ENCODE measurements around the gene KRTAP5-5. TPM values are rescaled to one million over a fixed set of nuclear protein-coding genes. Genes with fewer than 3 reads are reported as not detected.

The KRTAP5-5 gene
- total RNA-seq, 1 experiment from 2014 or later, result not detected

DNA sequence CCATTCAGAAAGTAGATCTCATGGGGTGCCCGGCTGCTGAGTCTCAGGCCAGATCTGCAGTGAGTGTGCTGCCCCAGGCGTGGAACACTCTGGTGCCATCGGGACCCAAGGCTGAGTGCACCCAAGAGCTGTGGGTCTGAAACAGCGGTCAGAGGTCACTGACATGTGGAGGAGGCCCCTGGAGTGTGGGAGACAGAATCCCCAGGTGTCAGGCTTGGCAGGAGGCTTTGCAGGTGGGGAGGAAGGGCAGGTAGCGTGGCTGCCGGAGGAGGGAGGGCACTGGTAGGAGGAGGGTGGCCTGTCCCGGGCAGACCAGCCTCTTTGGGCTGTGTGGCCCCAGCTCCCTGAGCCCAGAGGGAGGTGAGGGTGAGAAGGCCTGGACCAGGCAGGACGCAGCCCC, 35.7 kb downstream of the KRTAP5-5 start:
- TF ChIP-seq RELA (CRISPR knock-in tag; IDR thresholded peaks at IDR 0.05; ENCODE audit: borderline replicate concordance) (no peak), ZNF396 (CRISPR knock-in tag; IDR thresholded peaks at IDR 0.05; ENCODE audit: borderline replicate concordance) (no peak), SOX15 (CRISPR knock-in tag; IDR thresholded peaks at IDR 0.05) (no peak), NFE2L1 (CRISPR knock-in tag; IDR thresholded peaks at IDR 0.05) (no peak), TP53 (CRISPR knock-in tag; IDR thresholded peaks at IDR 0.05) (no peak), CREM (CRISPR knock-in tag; IDR thresholded peaks at IDR 0.05) (no peak)
- TF ChIP-seq, protein P1, sequence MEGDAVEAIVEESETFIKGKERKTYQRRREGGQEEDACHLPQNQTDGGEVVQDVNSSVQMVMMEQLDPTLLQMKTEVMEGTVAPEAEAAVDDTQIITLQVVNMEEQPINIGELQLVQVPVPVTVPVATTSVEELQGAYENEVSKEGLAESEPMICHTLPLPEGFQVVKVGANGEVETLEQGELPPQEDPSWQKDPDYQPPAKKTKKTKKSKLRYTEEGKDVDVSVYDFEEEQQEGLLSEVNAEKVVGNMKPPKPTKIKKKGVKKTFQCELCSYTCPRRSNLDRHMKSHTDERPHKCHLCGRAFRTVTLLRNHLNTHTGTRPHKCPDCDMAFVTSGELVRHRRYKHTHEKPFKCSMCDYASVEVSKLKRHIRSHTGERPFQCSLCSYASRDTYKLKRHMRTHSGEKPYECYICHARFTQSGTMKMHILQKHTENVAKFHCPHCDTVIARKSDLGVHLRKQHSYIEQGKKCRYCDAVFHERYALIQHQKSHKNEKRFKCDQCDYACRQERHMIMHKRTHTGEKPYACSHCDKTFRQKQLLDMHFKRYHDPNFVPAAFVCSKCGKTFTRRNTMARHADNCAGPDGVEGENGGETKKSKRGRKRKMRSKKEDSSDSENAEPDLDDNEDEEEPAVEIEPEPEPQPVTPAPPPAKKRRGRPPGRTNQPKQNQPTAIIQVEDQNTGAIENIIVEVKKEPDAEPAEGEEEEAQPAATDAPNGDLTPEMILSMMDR (IDR thresholded peaks at IDR 0.05), result no peak
- TF ChIP-seq, protein P2, sequence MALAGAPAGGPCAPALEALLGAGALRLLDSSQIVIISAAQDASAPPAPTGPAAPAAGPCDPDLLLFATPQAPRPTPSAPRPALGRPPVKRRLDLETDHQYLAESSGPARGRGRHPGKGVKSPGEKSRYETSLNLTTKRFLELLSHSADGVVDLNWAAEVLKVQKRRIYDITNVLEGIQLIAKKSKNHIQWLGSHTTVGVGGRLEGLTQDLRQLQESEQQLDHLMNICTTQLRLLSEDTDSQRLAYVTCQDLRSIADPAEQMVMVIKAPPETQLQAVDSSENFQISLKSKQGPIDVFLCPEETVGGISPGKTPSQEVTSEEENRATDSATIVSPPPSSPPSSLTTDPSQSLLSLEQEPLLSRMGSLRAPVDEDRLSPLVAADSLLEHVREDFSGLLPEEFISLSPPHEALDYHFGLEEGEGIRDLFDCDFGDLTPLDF (CRISPR knock-in tag; IDR thresholded peaks at IDR 0.05), result no peak
- TF ChIP-seq, protein P3, sequence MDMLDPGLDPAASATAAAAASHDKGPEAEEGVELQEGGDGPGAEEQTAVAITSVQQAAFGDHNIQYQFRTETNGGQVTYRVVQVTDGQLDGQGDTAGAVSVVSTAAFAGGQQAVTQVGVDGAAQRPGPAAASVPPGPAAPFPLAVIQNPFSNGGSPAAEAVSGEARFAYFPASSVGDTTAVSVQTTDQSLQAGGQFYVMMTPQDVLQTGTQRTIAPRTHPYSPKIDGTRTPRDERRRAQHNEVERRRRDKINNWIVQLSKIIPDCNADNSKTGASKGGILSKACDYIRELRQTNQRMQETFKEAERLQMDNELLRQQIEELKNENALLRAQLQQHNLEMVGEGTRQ (CRISPR knock-in tag; IDR thresholded peaks at IDR 0.05), result no peak
- POLR2A ChIA-PET, result no interaction called here
- no peaks in the 10 kb centered on the region for H3K9me3 Mint-ChIP-seq
- no peaks in the 10 kb centered on the region for H3K36me3 Mint-ChIP-seq
- DNase-seq (ENCODE audit: low spot score), result no peak
- H3K27ac Mint-ChIP-seq, result no peak overlapping the region
- H3K4me1 Mint-ChIP-seq, result no peaks in the 10 kb centered on the region
- H3K27me3 Mint-ChIP-seq (ENCODE audit: low read depth), result peaks cover 3% of the 10 kb centered on the region; the same call in 1 of the 2 replicates
- CTCF ChIA-PET, result no interaction called here
- H3K4me3 Mint-ChIP-seq, result no peak overlapping the region
- ATAC-seq, result no peak

DNA sequence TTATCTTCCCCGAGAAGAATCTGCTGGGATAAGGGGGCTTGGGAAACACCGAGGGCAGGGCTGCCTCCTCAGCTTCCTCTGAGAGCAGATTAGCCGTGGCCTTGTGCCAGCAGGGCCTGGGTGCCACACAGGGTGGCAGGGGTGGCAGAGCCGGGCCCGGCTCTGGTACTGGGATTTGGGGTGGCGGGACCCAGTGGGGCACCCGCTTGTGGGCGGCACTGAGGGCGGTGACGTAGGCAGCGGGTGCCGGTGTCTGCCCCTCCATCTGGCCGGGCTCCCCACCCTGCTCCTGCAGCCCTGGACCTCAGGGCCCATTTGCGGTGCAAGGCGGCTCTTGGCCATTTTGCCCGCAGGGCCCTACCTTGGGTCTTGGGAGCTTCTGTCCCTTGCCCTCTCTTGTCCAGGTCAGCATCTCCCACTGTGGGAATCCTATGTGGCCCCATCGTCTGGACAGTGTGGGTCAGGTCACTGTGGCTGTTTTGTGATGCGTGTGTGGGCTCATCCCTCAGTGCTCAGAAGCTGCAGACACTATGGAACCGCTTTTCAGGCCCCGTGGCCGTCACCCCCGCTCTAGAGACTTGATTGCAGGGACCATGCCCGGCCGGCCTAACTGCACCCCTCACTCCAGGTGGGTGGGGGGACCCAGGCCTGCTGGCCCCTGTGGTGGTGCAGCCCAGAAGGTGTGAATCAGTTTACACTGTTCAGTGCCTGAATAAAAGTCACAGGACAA, 37.7 kb downstream of the KRTAP5-5 start:
- Mint-ChIP-seq H3K27ac (no peak overlapping the region), H3K4me3 (no peak overlapping the region), H3K4me1 (no peaks in the 10 kb centered on the region), H3K36me3 (no peaks in the 10 kb centered on the region), H3K27me3 (ENCODE audit: low read depth) (peaks cover 5% of the 10 kb centered on the region; the same call in 1 of the 2 replicates), H3K9me3 (no peaks in the 10 kb centered on the region)
- no peak for ATAC-seq
- TF ChIP-seq TCF7 (CRISPR knock-in tag; IDR thresholded peaks at IDR 0.05; ENCODE audit: low read depth) (no peak), ZNF396 (CRISPR knock-in tag; IDR thresholded peaks at IDR 0.05; ENCODE audit: borderline replicate concordance) (no peak), NR3C1 (CRISPR knock-in tag; conservative IDR thresholded peaks at IDR 0.05; ENCODE audit: low read depth) (no peak), CBFB (CRISPR knock-in tag; IDR thresholded peaks at IDR 0.05; ENCODE audit: low read depth) (no peak), ZNF423 (CRISPR knock-in tag; IDR thresholded peaks at IDR 0.05) (no peak), MXD4 (CRISPR knock-in tag; IDR thresholded peaks at IDR 0.05; ENCODE audit: borderline replicate concordance) (no peak), ZNF263 (CRISPR knock-in tag; IDR thresholded peaks at IDR 0.05; ENCODE audit: low read depth) (no peak)
- TF ChIP-seq, protein P4, sequence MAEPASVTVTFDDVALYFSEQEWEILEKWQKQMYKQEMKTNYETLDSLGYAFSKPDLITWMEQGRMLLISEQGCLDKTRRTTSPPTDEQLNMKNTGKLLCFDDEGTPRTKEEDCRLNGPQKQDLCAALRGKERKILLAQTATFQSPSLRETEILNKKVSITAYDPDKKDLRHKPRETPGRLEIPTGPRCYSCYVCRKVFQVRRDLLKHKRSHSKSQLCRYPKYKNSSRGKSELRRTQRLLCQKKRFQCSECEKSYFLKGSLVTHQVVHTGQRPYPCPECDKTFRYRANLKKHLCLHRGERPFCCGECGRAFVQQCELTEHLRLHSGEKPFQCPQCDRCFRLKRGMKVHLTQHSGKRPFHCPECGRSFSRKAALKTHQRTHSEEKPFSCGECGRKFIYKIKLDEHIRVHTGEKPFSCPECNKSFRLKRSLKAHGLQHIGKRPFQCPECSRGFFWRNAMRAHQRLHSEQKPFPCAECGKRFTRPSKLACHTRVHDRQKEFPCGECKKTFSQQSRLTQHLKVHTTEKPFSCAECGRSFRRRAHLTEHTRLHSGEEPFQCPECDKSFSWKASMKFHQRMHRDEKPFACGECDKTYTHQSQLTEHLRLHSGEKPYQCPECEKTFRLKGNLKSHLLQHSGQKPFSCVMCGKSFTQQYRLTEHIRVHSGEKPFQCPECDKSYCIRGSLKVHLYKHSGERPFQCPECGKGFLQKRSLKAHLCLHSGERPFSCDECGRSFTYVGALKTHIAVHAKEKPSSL (CRISPR knock-in tag; conservative IDR thresholded peaks at IDR 0.05), result no peak
- TF ChIP-seq, protein P5, sequence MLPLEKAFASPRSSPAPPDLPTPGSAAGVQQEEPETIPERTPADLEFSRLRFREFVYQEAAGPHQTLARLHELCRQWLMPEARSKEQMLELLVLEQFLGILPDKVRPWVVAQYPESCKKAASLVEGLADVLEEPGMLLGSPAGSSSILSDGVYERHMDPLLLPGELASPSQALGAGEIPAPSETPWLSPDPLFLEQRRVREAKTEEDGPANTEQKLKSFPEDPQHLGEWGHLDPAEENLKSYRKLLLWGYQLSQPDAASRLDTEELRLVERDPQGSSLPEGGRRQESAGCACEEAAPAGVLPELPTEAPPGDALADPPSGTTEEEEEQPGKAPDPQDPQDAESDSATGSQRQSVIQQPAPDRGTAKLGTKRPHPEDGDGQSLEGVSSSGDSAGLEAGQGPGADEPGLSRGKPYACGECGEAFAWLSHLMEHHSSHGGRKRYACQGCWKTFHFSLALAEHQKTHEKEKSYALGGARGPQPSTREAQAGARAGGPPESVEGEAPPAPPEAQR (CRISPR knock-in tag; IDR thresholded peaks at IDR 0.05), result no peak
- ChIA-PET POLR2A (no interaction called here), CTCF (interaction anchor here (0.6 to 2.9 kb wide), 4 partner anchors 15 to 215 kb away, joined by 3 to 10 read pairs (median 4); no protein-coding TSS in a partner anchor)
- DNase-seq (ENCODE audit: low spot score), result no peak
